Measurements from ENCODE around the gene REEP2.

- TF ChIP-seq CTCF (IDR thresholded peaks at IDR 0.05): no peak
- no peak for TF ChIP-seq POLR2A (IDR thresholded peaks at IDR 0.05)
Measured at GRCh38 chr5:138455232-138455930, 16.5 kb downstream of the REEP2 start.

Data from uterus (tissue), 2 donors.